Stimulated activated memory B cell treated with anti-CD40 and anti-IgM and Interleukin-4, amounts not matched to agents 10 μg/mL and 1 μg/mL and 100 μg/mL, for 72 hours (primary cell): Measurements from ENCODE around the gene TMEM204.

Experiments used
- ATAC-seq: fragments of 150-1000 bp; cut with Tn5 transposase; 2 replicates; pipeline ENCODE4 v1.10.0; 2021
- H3K27ac Mint-ChIP-seq: one replicate; pipeline ENCODE4 v1.8.0; 2022; ENCODE audit warnings: mild to moderate bottlenecking, mixed read lengths
- H3K27me3 Mint-ChIP-seq: one replicate; pipeline ENCODE4 v1.8.0; 2022; ENCODE audit warnings: mixed read lengths
- H3K36me3 Mint-ChIP-seq: one replicate; pipeline ENCODE4 v1.8.0; 2022; ENCODE audit warnings: mixed read lengths
- H3K4me1 Mint-ChIP-seq: one replicate; pipeline ENCODE4 v1.8.0; 2022; ENCODE audit warnings: mixed read lengths
- H3K4me3 Mint-ChIP-seq: one replicate; pipeline ENCODE4 v1.8.0; 2022; ENCODE audit warnings: mild to moderate bottlenecking, moderate library complexity, mixed read lengths
- H3K9me3 Mint-ChIP-seq: one replicate; pipeline ENCODE4 v1.8.0; 2022; ENCODE audit warnings: mixed read lengths

Gene TMEM204

GRCh38 chr16:1525871-1526607 lies 7.4 kb upstream of the TMEM204 start:
- Mint-ChIP-seq H3K36me3 (no peaks in the 10 kb centered on the region), H3K9me3 (no peaks in the 10 kb centered on the region), H3K27me3 (no peaks in the 10 kb centered on the region), H3K4me1 (no peaks in the 10 kb centered on the region), H3K4me3 (no peak overlapping the region), H3K27ac (no peak overlapping the region)
- peak; percentile 17 for ATAC-seq

GRCh38 chr16:1526608-1527555 lies 6.6 kb upstream of the TMEM204 start:
- no peak for ATAC-seq
- no peaks in the 10 kb centered on the region for H3K27me3 Mint-ChIP-seq
- no peaks in the 10 kb centered on the region for H3K36me3 Mint-ChIP-seq
- H3K9me3 Mint-ChIP-seq: no peaks in the 10 kb centered on the region
- no peak overlapping the region for H3K4me3 Mint-ChIP-seq
- H3K27ac Mint-ChIP-seq: no peak overlapping the region
- H3K4me1 Mint-ChIP-seq: no peaks in the 10 kb centered on the region

GRCh38 chr16:1527836-1528811 lies 5.3 kb upstream of the TMEM204 start:
- Mint-ChIP-seq H3K36me3 (no peaks in the 10 kb centered on the region), H3K9me3 (no peaks in the 10 kb centered on the region), H3K27ac (no peak overlapping the region), H3K27me3 (no peaks in the 10 kb centered on the region), H3K4me3 (no peak overlapping the region), H3K4me1 (no peaks in the 10 kb centered on the region)
- no peak for ATAC-seq

GRCh38 chr16:1528921-1529537 lies 4.4 kb upstream of the TMEM204 start:
- H3K36me3 Mint-ChIP-seq: no peaks in the 10 kb centered on the region
- H3K27me3 Mint-ChIP-seq: no peaks in the 10 kb centered on the region
- H3K4me3 Mint-ChIP-seq: no peak overlapping the region
- no peak overlapping the region for H3K27ac Mint-ChIP-seq
- ATAC-seq: no peak
- peaks cover 6% of the 10 kb centered on the region for H3K4me1 Mint-ChIP-seq
- no peaks in the 10 kb centered on the region for H3K9me3 Mint-ChIP-seq

GRCh38 chr16:1530349-1530882 lies 3.0 kb upstream of the TMEM204 start:
- H3K27ac Mint-ChIP-seq: no peak overlapping the region

GRCh38 chr16:1530883-1531637 lies 2.4 kb upstream of the TMEM204 start:
- no peaks in the 10 kb centered on the region for H3K36me3 Mint-ChIP-seq
- H3K4me3 Mint-ChIP-seq: no peak overlapping the region
- no peak for ATAC-seq
- no peaks in the 10 kb centered on the region for H3K27me3 Mint-ChIP-seq
- no peaks in the 10 kb centered on the region for H3K9me3 Mint-ChIP-seq
- peaks cover 15% of the 10 kb centered on the region for H3K4me1 Mint-ChIP-seq
- H3K27ac Mint-ChIP-seq: no peak overlapping the region

More at GRCh38 chr16:1530349-1530882, 3.0 kb upstream of the TMEM204 start:
- H3K4me1 Mint-ChIP-seq: peaks cover 15% of the 10 kb centered on the region
- ATAC-seq: no peak
- H3K36me3 Mint-ChIP-seq: no peaks in the 10 kb centered on the region
- H3K27me3 Mint-ChIP-seq: no peaks in the 10 kb centered on the region
- H3K4me3 Mint-ChIP-seq: no peak overlapping the region
- no peaks in the 10 kb centered on the region for H3K9me3 Mint-ChIP-seq

- no peaks in the 10 kb centered on the region for H3K36me3 Mint-ChIP-seq
- peaks cover 15% of the 10 kb centered on the region for H3K4me1 Mint-ChIP-seq
- no peak overlapping the region for H3K27ac Mint-ChIP-seq
- no peak for ATAC-seq
- H3K27me3 Mint-ChIP-seq: no peaks in the 10 kb centered on the region
- no peak overlapping the region for H3K4me3 Mint-ChIP-seq
- no peaks in the 10 kb centered on the region for H3K9me3 Mint-ChIP-seq
Measured at GRCh38 chr16:1531638-1531910, 1.9 kb upstream of the TMEM204 start.

GRCh38 chr16:1532081-1532760 lies 1.2 kb upstream of the TMEM204 start:
- Mint-ChIP-seq H3K27me3 (no peaks in the 10 kb centered on the region), H3K4me1 (peaks cover 15% of the 10 kb centered on the region), H3K4me3 (no peak overlapping the region), H3K9me3 (no peaks in the 10 kb centered on the region), H3K36me3 (no peaks in the 10 kb centered on the region), H3K27ac (no peak overlapping the region)
- no peak for ATAC-seq

- Mint-ChIP-seq H3K9me3 (no peaks in the 10 kb centered on the region), H3K4me3 (no peak overlapping the region), H3K36me3 (no peaks in the 10 kb centered on the region), H3K27ac (no peak overlapping the region), H3K4me1 (peaks cover 16% of the 10 kb centered on the region), H3K27me3 (no peaks in the 10 kb centered on the region)
- no peak for ATAC-seq
Measured at GRCh38 chr16:1532771-1533170, 695 bp upstream of the TMEM204 start.

GRCh38 chr16:1534021-1535020 lies 855 bp downstream of the TMEM204 start:
- no peaks in the 10 kb centered on the region for H3K27me3 Mint-ChIP-seq
- peak overlapping the region; percentile 23 for H3K4me3 Mint-ChIP-seq
- no peaks in the 10 kb centered on the region for H3K36me3 Mint-ChIP-seq
- H3K27ac Mint-ChIP-seq: peak overlapping the region; percentile 22
- H3K9me3 Mint-ChIP-seq: no peaks in the 10 kb centered on the region
- ATAC-seq: no peak
- H3K4me1 Mint-ChIP-seq: peaks cover 31% of the 10 kb centered on the region

GRCh38 chr16:1535391-1536291 lies 2.2 kb downstream of the TMEM204 start:
- Mint-ChIP-seq H3K36me3 (no peaks in the 10 kb centered on the region), H3K27me3 (no peaks in the 10 kb centered on the region), H3K9me3 (no peaks in the 10 kb centered on the region), H3K27ac (no peak overlapping the region), H3K4me3 (no peak overlapping the region), H3K4me1 (peaks cover 34% of the 10 kb centered on the region)
- no peak for ATAC-seq

- H3K27ac Mint-ChIP-seq: no peak overlapping the region
- peaks cover 34% of the 10 kb centered on the region for H3K4me1 Mint-ChIP-seq
- no peaks in the 10 kb centered on the region for H3K27me3 Mint-ChIP-seq
- no peak for ATAC-seq
- H3K9me3 Mint-ChIP-seq: no peaks in the 10 kb centered on the region
- no peak overlapping the region for H3K4me3 Mint-ChIP-seq
- H3K36me3 Mint-ChIP-seq: no peaks in the 10 kb centered on the region
Measured at GRCh38 chr16:1536601-1537000, 3.1 kb downstream of the TMEM204 start.
